ENCODE results near the gene CCL13. TPM values are rescaled to one million over a fixed set of nuclear protein-coding genes. Genes with fewer than 3 reads are reported as not detected.

The CCL13 gene
- total RNA-seq, 4 donors from 2014 or later, result 1.4 to 15.3 (median 4.1) TPM

- DNase-seq (ENCODE audit: low spot score) (no peak), ATAC-seq (ENCODE audit: low FRiP score) (no peak)
- no peak for TF ChIP-seq CTCF (IDR thresholded peaks at IDR 0.05)
These were observed 14.7 kb downstream of the CCL13 start for GRCh38 chr17:34370997-34371395.

GRCh38 chr17:34371405-34372100 lies 15.3 kb downstream of the CCL13 start:
- DNase-seq (ENCODE audit: low spot score), result no peak
- no peak for TF ChIP-seq CTCF (IDR thresholded peaks at IDR 0.05)
- ATAC-seq (ENCODE audit: low FRiP score), result no peak

- no peak for TF ChIP-seq CTCF (IDR thresholded peaks at IDR 0.05)
- no peak for ATAC-seq (ENCODE audit: low FRiP score)
These were observed 18.2 kb downstream of the CCL13 start for GRCh38 chr17:34374457-34374856.

GRCh38 chr17:34375426-34375997 lies 19.2 kb downstream of the CCL13 start:
- ATAC-seq (ENCODE audit: low FRiP score), result no peak
- DNase-seq (ENCODE audit: low spot score), result no peak
- TF ChIP-seq CTCF (IDR thresholded peaks at IDR 0.05), result no peak

More at GRCh38 chr17:34374457-34374856, 18.2 kb downstream of the CCL13 start:
- no peak for DNase-seq (ENCODE audit: low spot score)

GRCh38 chr17:34377078-34377823 lies 21.0 kb downstream of the CCL13 start:
- DNase-seq (ENCODE audit: low spot score) (no peak), ATAC-seq (ENCODE audit: low FRiP score) (no peak)
- TF ChIP-seq CTCF (IDR thresholded peaks at IDR 0.05), result no peak

GRCh38 chr17:34378664-34379101 lies 22.4 kb downstream of the CCL13 start:
- DNase-seq (ENCODE audit: low spot score), result no peak
- TF ChIP-seq CTCF (IDR thresholded peaks at IDR 0.05), result no peak
- ATAC-seq (ENCODE audit: low FRiP score), result no peak

Measured in omental fat pad (tissue), 4 donors.